T-helper 2 cell treated with Interferon-gamma antibody and Interleukin-4, amounts not matched to agents 5 μg/mL and 100 μg/mL, for 36 hours (primary cell): ENCODE measurements around the gene GARNL3.

Experiments used
- DNase-seq: peaks from one replicate; pipeline ENCODE4 v3.0.0; 2021; ENCODE audit warnings: low spot score
- H3K27ac Mint-ChIP-seq: one replicate; pipeline ENCODE4 v1.8.0; 2021; ENCODE audit warnings: mild to moderate bottlenecking, mixed read lengths
- H3K27me3 Mint-ChIP-seq: one replicate; pipeline ENCODE4 v1.8.0; 2021; ENCODE audit warnings: low read depth, mixed read lengths
- H3K36me3 Mint-ChIP-seq: one replicate; pipeline ENCODE4 v1.8.0; 2021; ENCODE audit warnings: low read depth, mixed read lengths
- H3K4me1 Mint-ChIP-seq: one replicate; pipeline ENCODE4 v1.8.0; 2021; ENCODE audit warnings: low read depth, mixed read lengths
- H3K4me3 Mint-ChIP-seq: one replicate; pipeline ENCODE4 v1.8.0; 2022; ENCODE audit warnings: mild to moderate bottlenecking, moderate library complexity, mixed read lengths
- H3K9me3 Mint-ChIP-seq: one replicate; pipeline ENCODE4 v1.8.0; 2021; ENCODE audit warnings: mixed read lengths

GARNL3 gene

DNA sequence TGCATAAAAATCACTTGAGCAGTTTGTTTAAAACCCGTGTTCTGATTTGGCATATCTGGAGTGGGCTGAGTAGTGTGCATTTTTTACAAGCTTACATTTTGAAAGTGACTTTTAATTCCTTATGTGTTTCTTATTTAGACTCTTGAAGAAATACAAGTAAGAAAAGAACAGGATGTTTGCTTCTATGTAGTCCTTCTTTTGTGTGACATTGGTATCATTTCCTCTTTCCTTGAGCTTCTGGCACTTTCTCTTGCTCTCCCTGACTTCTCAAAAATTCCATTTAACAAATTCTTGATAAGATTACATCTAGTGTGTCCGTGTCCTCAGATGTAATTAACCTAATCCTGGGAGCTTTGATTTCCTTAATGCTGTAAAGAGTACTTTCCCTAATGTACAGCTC is 12.5 kb downstream of the GARNL3 start:
- peaks cover 3% of the 10 kb centered on the region for H3K9me3 Mint-ChIP-seq
- no peak overlapping the region for H3K27ac Mint-ChIP-seq
- no peak overlapping the region for H3K4me3 Mint-ChIP-seq
- peaks cover 14% of the 10 kb centered on the region for H3K27me3 Mint-ChIP-seq
- no peak for DNase-seq
- H3K4me1 Mint-ChIP-seq, result no peaks in the 10 kb centered on the region
- H3K36me3 Mint-ChIP-seq, result no peaks in the 10 kb centered on the region

DNA sequence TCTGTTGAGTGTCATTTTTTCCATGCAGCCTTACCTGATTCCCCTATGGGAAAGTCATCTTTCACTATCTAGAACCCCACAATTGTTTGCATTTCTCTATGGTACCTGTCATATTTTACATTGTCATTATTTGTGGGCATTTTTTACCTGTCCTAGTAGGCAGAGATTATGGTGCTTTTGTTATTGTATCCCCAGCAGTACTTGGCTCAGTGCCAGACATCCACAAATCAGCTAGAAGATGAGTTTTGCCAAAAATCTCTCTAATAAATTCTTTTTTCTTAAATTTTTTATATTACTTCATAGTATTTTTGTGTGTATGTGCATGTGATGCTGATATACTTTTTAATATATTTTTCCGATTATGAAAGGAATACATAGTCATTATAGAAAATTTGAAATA is 13.2 kb downstream of the GARNL3 start:
- DNase-seq, result no peak
- Mint-ChIP-seq H3K9me3 (peaks cover 3% of the 10 kb centered on the region), H3K27me3 (peaks cover 12% of the 10 kb centered on the region), H3K4me1 (no peaks in the 10 kb centered on the region), H3K27ac (no peak overlapping the region), H3K36me3 (no peaks in the 10 kb centered on the region), H3K4me3 (no peak overlapping the region)

DNA sequence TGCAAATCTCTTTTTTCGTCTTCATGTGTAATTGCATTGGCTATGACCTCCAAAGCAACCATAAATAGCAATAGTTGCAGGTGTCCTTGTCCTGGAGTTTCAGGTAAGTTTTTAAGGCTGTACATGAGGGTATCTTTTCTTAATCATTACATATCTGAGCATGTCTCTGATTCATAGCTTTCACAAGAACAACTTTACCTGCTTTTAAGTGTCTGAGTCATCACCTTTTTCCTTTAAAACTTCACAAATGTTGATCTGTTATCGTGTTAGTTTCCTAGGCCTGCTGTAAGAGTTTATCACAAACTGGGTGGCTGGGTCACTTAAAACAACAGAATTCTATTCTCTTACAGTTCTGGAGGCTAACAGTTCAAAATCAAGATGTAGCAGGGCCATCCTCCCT is 13.8 kb downstream of the GARNL3 start:
- H3K4me3 Mint-ChIP-seq, result no peak overlapping the region
- peaks cover 3% of the 10 kb centered on the region for H3K9me3 Mint-ChIP-seq
- H3K4me1 Mint-ChIP-seq, result no peaks in the 10 kb centered on the region
- no peak for DNase-seq
- peaks cover 12% of the 10 kb centered on the region for H3K27me3 Mint-ChIP-seq
- H3K36me3 Mint-ChIP-seq, result no peaks in the 10 kb centered on the region
- H3K27ac Mint-ChIP-seq, result no peak overlapping the region

DNA sequence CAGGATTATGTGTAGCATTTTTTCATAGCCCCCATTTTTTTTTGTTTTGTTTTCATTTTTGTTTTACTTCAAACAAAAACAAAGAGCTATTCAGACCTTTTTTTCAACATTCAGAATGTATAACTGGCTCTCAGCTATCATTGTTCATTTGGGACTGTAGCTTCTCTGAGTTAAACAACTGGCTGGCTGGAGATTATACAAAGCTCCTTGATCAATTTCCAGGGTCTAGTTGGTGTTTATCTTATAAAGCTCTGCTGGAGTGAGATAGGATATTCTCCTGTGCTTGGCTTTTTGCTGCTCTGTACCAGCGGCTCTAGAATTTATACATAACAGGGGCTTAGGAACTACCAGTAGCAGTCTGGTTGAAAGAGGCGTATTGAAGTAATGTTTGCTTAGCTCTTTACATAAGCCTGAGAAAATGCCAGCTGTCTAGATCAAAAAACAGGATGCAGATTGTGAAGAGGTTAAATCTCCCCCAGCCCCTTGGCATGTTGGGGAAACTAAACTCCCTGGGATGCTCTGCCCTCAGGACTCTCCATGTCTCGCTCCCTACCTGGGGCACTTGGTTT is 15.2 kb downstream of the GARNL3 start:
- Mint-ChIP-seq H3K27ac (no peak overlapping the region), H3K4me1 (no peaks in the 10 kb centered on the region), H3K36me3 (no peaks in the 10 kb centered on the region), H3K9me3 (peaks cover 3% of the 10 kb centered on the region), H3K4me3 (no peak overlapping the region), H3K27me3 (peaks cover 12% of the 10 kb centered on the region)
- DNase-seq, result no peak

DNA sequence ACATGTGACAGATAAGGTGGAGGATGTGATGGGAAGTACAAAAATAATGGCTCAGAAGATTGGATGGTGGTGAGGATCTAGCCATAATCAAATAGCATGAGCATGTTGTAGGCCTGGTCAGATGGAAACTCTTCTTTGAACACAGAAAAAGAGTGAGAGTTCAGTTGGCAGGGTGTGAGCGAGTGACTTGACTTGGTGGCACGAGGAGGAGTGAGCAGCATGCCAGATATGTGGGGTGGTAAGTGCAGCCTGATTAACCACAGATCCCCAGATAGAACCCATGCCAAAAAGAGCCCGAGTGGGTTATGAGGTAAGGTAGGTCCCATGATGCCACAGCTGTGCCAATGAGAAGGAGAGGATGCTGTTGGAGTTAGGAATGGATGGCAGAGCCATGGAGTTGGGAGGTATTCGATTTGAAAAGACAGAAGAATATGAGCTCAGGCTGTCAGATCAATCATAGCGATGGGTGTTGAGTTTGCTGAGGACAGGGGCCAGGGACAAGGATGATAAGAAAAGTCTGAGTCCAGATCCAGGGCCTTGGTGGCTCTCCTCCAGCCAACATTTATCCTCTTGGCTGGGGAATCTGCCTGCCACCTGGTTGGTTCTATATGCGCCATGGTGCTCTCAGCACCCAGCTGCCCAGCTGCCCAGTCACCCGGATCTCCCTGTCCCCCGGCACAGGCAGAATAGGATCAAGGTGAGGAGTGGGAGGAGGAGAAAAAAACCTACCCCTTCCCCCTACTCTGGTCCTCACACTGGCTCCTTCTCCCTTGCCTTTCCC is 16.5 kb downstream of the GARNL3 start:
- Mint-ChIP-seq H3K4me1 (no peaks in the 10 kb centered on the region), H3K27ac (no peak overlapping the region), H3K27me3 (peaks cover 15% of the 10 kb centered on the region), H3K36me3 (no peaks in the 10 kb centered on the region), H3K4me3 (no peak overlapping the region), H3K9me3 (peaks cover 3% of the 10 kb centered on the region)
- DNase-seq, result no peak

DNA sequence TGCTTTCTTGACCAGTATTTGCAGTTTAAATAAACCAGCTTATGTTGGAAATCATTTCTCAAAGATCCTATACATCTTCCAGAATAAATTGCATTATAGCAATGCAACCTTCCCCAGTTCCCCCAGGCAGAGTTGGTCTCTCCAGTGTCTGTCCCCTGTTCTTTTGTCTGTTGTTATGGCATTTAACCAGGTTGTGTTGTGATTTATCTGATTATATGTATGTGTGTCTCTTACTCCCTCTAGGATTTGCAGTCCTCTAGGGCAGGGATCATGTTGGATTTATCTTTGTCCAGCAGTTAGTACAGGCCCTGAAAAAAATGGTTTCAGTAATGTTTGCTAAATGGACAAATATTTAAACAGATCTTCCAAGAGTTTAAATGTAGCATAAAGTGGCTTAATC is 17.3 kb downstream of the GARNL3 start:
- Mint-ChIP-seq H3K36me3 (no peaks in the 10 kb centered on the region), H3K27ac (no peak overlapping the region), H3K4me1 (no peaks in the 10 kb centered on the region), H3K27me3 (peaks cover 19% of the 10 kb centered on the region), H3K9me3 (peaks cover 3% of the 10 kb centered on the region), H3K4me3 (no peak overlapping the region)
- no peak for DNase-seq

DNA sequence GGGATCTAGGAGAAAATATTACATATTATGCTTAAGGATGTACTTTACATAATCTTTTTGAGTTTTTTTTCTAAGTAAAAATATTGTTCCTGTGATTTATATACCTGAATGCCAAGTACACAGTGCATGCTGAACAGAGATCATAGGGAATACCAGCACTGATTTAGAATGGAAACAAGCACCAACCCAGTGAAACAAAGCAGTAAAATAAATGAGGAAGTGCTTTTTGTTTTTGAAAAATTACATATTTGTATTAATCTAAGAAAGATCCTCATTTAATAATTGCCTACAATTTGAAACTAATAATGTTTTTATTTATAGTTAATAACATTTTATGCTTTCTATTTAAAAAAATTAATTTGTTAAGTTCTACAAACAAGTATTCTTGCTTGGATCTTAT is 18.0 kb downstream of the GARNL3 start:
- DNase-seq, result no peak
- no peak overlapping the region for H3K27ac Mint-ChIP-seq
- no peak overlapping the region for H3K4me3 Mint-ChIP-seq
- H3K36me3 Mint-ChIP-seq, result no peaks in the 10 kb centered on the region
- H3K4me1 Mint-ChIP-seq, result no peaks in the 10 kb centered on the region
- peaks cover 23% of the 10 kb centered on the region for H3K27me3 Mint-ChIP-seq
- H3K9me3 Mint-ChIP-seq, result peaks cover 3% of the 10 kb centered on the region

DNA sequence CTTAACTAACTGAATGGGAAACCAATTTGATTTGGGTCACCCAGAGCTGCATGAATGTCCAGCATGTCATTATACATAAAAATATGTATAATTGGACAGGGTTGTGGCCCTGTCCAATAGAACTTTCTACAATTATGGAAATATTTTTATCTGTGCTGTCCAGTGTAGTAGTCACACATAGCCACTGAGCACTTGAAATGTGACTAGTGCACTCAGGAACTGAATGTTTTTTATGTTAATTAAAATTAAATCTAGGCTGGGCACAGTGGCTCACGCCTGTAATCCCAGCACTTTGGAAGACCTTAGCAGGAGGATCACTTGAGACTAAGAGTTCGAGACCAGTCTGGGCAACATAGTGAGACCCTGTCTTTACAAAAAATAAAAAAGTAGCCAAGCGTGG is 18.6 kb downstream of the GARNL3 start:
- no peak overlapping the region for H3K27ac Mint-ChIP-seq
- H3K9me3 Mint-ChIP-seq, result peaks cover 3% of the 10 kb centered on the region
- DNase-seq, result no peak
- no peaks in the 10 kb centered on the region for H3K36me3 Mint-ChIP-seq
- H3K27me3 Mint-ChIP-seq, result peaks cover 28% of the 10 kb centered on the region
- H3K4me1 Mint-ChIP-seq, result no peaks in the 10 kb centered on the region
- no peak overlapping the region for H3K4me3 Mint-ChIP-seq

DNA sequence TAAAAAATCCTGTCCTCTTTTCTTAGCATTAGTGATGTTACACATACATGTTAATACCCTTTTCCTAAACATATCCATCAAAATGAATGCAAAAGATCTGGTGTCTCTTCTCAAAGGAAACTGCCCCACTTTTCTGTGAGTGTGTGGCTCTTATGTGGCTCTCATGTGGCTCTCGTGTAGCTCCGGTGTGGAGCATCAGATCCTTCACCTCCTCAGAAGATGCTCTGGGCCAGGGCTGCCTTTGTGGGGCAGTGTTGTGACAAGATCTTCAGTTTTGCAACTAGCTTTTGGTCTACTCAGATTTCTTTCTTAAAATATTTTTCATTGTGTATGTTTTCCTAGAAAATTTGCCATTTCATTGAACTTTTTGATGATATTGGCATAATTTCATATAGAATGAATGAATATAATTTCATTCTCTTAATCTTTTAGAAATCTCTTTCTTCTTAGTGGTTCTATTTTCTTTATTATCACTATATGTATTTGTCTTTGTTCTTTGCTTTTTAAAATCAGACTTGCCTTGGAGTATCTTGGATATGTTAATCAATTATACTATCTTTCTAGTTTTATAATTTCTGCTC is 19.4 kb downstream of the GARNL3 start:
- no peak for DNase-seq
- H3K36me3 Mint-ChIP-seq, result no peaks in the 10 kb centered on the region
- H3K4me1 Mint-ChIP-seq, result no peaks in the 10 kb centered on the region
- H3K9me3 Mint-ChIP-seq, result no peaks in the 10 kb centered on the region
- no peak overlapping the region for H3K4me3 Mint-ChIP-seq
- peaks cover 34% of the 10 kb centered on the region for H3K27me3 Mint-ChIP-seq
- H3K27ac Mint-ChIP-seq, result no peak overlapping the region

DNA sequence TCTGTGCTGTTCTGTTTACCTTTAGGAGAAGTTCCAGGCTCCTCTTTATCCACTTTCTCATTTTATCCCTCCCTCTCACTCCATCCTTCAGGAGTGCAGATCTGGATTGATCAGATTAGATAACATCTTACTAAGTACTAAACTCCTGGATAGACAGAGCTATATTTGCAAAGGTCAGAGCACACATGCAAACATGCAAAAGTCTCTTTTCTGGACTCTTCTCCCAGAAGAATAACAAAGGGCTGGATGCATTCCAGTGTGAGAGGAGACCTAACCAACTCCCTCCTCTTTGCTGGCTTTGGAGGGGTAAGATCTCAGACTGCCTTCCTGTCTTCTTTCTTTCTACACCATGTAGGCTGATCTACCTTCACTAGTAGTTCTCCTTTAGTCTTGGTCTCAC is 21.4 kb downstream of the GARNL3 start:
- Mint-ChIP-seq H3K9me3 (no peaks in the 10 kb centered on the region), H3K4me1 (no peaks in the 10 kb centered on the region), H3K36me3 (no peaks in the 10 kb centered on the region), H3K4me3 (no peak overlapping the region), H3K27ac (no peak overlapping the region), H3K27me3 (peaks cover 38% of the 10 kb centered on the region)
- no peak for DNase-seq

DNA sequence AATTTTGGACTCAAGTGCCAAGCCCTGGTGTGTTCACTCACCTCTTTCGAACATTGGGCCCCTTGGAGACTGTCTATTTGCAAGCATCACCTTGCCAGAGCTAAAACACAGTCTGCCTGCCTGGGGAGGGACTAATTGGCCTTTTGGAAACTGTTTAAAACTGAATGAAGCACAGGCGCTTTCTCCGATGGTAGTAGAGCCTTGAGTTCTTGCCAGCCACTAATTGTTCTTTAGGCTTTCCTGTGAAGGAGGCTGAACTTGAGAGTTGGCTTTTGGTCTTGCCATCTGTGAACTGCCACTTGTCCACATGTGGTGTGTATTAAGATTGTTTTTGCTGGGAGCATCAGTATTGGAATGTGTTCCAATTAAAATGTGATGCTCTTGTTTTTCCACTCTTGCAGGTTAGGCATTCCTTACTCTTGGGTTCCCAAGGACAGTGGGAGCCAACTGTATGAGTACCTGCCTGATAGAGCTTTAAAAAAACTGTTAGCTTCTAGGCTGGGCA is 26.0 kb downstream of the GARNL3 start:
- no peaks in the 10 kb centered on the region for H3K9me3 Mint-ChIP-seq
- no peak overlapping the region for H3K27ac Mint-ChIP-seq
- DNase-seq, result no peak
- peaks cover 52% of the 10 kb centered on the region for H3K27me3 Mint-ChIP-seq
- no peaks in the 10 kb centered on the region for H3K36me3 Mint-ChIP-seq
- peaks cover 11% of the 10 kb centered on the region for H3K4me1 Mint-ChIP-seq
- H3K4me3 Mint-ChIP-seq, result no peak overlapping the region

DNA sequence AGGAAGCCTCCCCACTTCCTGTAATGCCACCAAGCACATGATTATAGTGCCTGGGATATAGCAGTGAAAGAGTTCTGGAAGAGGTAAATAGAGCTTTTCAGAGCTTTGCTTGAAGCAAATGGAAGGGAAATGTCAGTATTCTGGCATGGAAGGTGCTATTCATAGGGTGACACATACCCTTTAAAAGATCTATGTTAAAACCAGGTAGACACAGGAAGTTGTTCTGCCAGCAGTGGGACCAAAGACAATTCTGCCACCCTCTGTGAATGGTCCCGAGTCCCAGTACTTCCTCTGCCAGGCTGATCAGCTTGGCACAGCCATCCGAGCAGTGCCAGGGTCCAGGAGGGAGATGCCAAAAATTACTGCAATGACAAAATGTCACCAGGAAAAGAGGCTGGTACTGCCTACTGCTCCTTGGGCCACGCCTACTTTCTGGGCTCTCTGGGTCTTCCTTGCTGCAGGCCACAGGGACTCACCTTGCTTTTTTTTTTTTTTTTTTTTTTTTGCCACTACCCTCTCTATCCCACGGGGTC is 26.7 kb downstream of the GARNL3 start:
- no peak for DNase-seq
- Mint-ChIP-seq H3K27me3 (peaks cover 45% of the 10 kb centered on the region), H3K27ac (no peak overlapping the region), H3K9me3 (no peaks in the 10 kb centered on the region), H3K4me1 (peaks cover 11% of the 10 kb centered on the region), H3K36me3 (no peaks in the 10 kb centered on the region), H3K4me3 (no peak overlapping the region)

DNA sequence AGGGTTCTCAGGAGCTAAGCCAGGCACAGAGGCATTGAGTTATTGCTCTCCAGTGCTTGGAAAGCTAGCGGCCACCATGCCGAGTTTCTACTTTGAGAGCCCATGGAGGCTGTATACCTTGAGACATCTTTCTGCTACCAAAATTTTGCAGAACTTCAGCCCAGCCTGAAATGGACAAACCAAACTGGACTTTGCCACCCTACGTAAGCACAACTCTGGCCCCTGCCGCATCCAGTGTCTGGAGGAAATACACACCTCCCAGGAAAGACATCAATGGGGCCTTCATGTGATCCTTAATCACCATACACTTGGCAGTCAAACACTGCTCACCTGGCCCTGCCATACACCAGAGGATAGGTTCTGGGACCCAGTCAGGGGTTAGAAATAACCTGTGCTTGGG is 27.8 kb downstream of the GARNL3 start:
- no peak overlapping the region for H3K27ac Mint-ChIP-seq
- peaks cover 11% of the 10 kb centered on the region for H3K4me1 Mint-ChIP-seq
- no peak overlapping the region for H3K4me3 Mint-ChIP-seq
- H3K27me3 Mint-ChIP-seq, result peaks cover 41% of the 10 kb centered on the region
- H3K36me3 Mint-ChIP-seq, result no peaks in the 10 kb centered on the region
- no peak for DNase-seq
- H3K9me3 Mint-ChIP-seq, result no peaks in the 10 kb centered on the region

DNA sequence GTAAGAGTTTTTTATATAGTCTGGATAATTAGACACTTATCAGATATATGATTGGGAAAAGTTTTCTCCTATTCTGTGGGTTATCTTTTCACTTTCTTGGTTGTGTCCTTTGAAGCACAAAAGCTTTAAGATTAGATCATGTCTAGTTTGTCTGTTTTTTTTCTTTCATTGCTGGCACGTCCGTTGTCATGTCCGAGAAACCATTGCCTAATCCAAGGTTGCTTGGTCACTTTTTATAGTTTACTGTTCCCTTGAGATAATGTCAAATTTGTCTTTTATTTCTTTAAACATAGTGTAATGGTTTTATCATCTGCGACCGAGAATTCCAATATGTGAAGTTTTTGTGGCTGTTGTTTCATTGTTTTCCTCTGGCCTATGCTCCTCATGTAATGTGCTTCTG is 28.8 kb downstream of the GARNL3 start:
- Mint-ChIP-seq H3K27me3 (peaks cover 34% of the 10 kb centered on the region), H3K27ac (no peak overlapping the region), H3K4me1 (peaks cover 11% of the 10 kb centered on the region), H3K4me3 (no peak overlapping the region), H3K9me3 (no peaks in the 10 kb centered on the region), H3K36me3 (no peaks in the 10 kb centered on the region)
- DNase-seq, result no peak
